CD4-positive, alpha-beta T cell treated with Interleukin-17A for 4 hours (primary cell): ENCODE data around the gene SKA2.
"Not testable (repeated sequence)": the region's sequence is repeated elsewhere in the genome, so short reads cannot be mapped to it uniquely, and the experiment has no call there.

ENCODE experiments used
- DNase-seq: peaks from one replicate; pipeline ENCODE4 v3.0.0-alpha.2; 2020; ENCODE audit warnings: mixed read lengths

SKA2 gene

GRCh38 chr17:59151006-59151405 is 4.0 kb downstream of the SKA2 start:
- DNase-seq: no peak

- DNase-seq: no peak
Measured at GRCh38 chr17:59149841-59150511, 5.0 kb downstream of the SKA2 start.

GRCh38 chr17:59149051-59149450 is 5.9 kb downstream of the SKA2 start:
- DNase-seq: no peak

GRCh38 chr17:59145571-59146096 is 9.4 kb downstream of the SKA2 start:
- DNase-seq: no peak

- no peak for DNase-seq
Measured at GRCh38 chr17:59141860-59142259, 13.1 kb downstream of the SKA2 start.

- DNase-seq: no peak
Measured at GRCh38 chr17:59139939-59140338, 15.0 kb downstream of the SKA2 start.

GRCh38 chr17:59138339-59138738 is 16.6 kb downstream of the SKA2 start:
- not testable (repeated sequence) for DNase-seq

GRCh38 chr17:59131131-59131530 is 23.9 kb downstream of the SKA2 start:
- no peak for DNase-seq

- no peak for DNase-seq
Measured at GRCh38 chr17:59129814-59130213, 25.2 kb downstream of the SKA2 start.

- DNase-seq: no peak
Measured at GRCh38 chr17:59126809-59127417, 28.1 kb downstream of the SKA2 start.

- no peak for DNase-seq
Measured at GRCh38 chr17:59124665-59125064, 30.3 kb downstream of the SKA2 start.

- DNase-seq: no peak
Measured at GRCh38 chr17:59121901-59122480, 33.0 kb downstream of the SKA2 start.

- no peak for DNase-seq
Measured at GRCh38 chr17:59115474-59115873, 39.5 kb downstream of the SKA2 start.

GRCh38 chr17:59111539-59111938 is 43.4 kb downstream of the SKA2 start:
- no peak for DNase-seq

GRCh38 chr17:59110973-59111372 is 44.0 kb downstream of the SKA2 start:
- no peak for DNase-seq

GRCh38 chr17:59108400-59109102 is 46.4 kb downstream of the SKA2 start:
- no peak for DNase-seq

- no peak for DNase-seq
Measured at GRCh38 chr17:59107306-59107670, 47.7 kb downstream of the SKA2 start.

GRCh38 chr17:59106463-59107305 is 48.3 kb downstream of the SKA2 start, which contains the start of gene TRIM37:
Gene TRIM37, minus strand, starts transcription at chr17:59106880. Its CDS starts 419 bp downstream, at chr17:59106461.
- peak; percentile 98 for DNase-seq

GRCh38 chr17:59105852-59106462 is 49.0 kb downstream of the SKA2 start:
- peak; percentile 80 for DNase-seq

GRCh38 chr17:59101178-59101577 is 53.8 kb downstream of the SKA2 start:
- DNase-seq: no peak

- no peak for DNase-seq
Measured at GRCh38 chr17:59097876-59098275, 57.1 kb downstream of the SKA2 start.
